Liver (tissue), 2 donors: ENCODE results near the gene SPTLC3.

Experiments used
- CTCF ChIP-seq: fragments of 150-350 bp; IDR thresholded peaks from 2 replicates; pipeline ENCODE4 v1.5.1; 2017; ENCODE audit warnings: improper control_type of control experiment, low read depth, low read length; ENCODE audit not compliant: missing input control
- YY1 ChIP-seq: IDR thresholded peaks from 2 replicates; pipeline ENCODE4 v1.6.1; 2016; ENCODE audit warnings: antibody characterized with exemption, mild to moderate bottlenecking
- TF ChIP-seq, protein P1 (sequence below): IDR thresholded peaks from 2 replicates; pipeline ENCODE4 v1.6.1; 2016; ENCODE audit warnings: antibody characterized with exemption, mild to moderate bottlenecking
- donor health status: healthy.

GRCh38 chr20:13042458-13042794 lies 33.7 kb downstream of the SPTLC3 start:
- TF ChIP-seq, protein P1, sequence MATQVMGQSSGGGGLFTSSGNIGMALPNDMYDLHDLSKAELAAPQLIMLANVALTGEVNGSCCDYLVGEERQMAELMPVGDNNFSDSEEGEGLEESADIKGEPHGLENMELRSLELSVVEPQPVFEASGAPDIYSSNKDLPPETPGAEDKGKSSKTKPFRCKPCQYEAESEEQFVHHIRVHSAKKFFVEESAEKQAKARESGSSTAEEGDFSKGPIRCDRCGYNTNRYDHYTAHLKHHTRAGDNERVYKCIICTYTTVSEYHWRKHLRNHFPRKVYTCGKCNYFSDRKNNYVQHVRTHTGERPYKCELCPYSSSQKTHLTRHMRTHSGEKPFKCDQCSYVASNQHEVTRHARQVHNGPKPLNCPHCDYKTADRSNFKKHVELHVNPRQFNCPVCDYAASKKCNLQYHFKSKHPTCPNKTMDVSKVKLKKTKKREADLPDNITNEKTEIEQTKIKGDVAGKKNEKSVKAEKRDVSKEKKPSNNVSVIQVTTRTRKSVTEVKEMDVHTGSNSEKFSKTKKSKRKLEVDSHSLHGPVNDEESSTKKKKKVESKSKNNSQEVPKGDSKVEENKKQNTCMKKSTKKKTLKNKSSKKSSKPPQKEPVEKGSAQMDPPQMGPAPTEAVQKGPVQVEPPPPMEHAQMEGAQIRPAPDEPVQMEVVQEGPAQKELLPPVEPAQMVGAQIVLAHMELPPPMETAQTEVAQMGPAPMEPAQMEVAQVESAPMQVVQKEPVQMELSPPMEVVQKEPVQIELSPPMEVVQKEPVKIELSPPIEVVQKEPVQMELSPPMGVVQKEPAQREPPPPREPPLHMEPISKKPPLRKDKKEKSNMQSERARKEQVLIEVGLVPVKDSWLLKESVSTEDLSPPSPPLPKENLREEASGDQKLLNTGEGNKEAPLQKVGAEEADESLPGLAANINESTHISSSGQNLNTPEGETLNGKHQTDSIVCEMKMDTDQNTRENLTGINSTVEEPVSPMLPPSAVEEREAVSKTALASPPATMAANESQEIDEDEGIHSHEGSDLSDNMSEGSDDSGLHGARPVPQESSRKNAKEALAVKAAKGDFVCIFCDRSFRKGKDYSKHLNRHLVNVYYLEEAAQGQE, result no peak
- no peak for TF ChIP-seq CTCF
- TF ChIP-seq YY1, result no peak
